T-helper 22 cell (primary cell): ENCODE measurements around the gene SLC8A1.

ENCODE experiments used
- DNase-seq: peaks from one replicate; pipeline ENCODE4 v3.0.0-alpha.2; 2020; ENCODE audit warnings: low read depth

SLC8A1 gene

DNA sequence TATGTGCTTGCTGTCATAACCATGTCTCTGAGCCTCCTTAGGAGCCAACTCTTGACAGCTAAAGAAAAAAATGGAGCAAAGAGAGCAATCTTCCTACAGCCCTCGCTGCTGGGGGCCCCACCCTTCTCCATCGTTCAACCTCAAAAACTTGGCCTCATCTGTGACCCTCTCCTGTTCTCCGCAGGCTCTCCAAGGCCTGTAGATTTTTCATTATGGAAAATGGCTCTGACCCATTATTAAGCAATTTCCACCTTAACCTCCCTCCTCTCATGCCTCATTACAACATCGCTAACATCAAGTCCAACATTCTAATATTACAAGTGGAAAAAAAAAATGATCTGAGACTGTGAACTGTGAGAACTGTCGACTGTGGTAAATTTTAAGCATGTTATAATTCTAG is 98.7 kb downstream of the SLC8A1 start:
- no peak for DNase-seq

DNA sequence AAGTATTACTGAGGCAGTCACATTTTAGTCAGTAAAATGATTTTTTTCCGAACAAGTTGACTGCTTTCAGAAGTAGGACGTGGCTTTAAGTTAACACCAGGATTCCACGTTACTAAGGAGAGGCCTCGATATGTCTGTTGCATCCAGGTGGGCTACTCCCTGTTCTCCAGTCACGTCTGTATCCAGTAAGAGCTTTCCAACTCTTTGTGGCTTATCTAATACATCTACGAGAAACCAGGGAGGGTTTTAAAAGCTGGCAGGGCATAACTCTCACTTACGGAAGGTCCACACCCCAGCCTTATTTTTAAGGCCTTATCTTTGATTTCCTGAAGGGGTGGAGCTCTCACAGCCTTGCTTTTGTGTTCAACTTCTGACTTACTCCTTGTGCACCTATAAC is 99.2 kb downstream of the SLC8A1 start:
- DNase-seq, result no peak

- DNase-seq, result no peak
Measured at GRCh38 chr2:40352041-40352702, 99.7 kb downstream of the SLC8A1 start.

GRCh38 chr2:40348665-40349064 is 103.2 kb downstream of the SLC8A1 start:
- no peak for DNase-seq

- DNase-seq, result no peak
Measured at GRCh38 chr2:40348038-40348437, 103.9 kb downstream of the SLC8A1 start.

DNA sequence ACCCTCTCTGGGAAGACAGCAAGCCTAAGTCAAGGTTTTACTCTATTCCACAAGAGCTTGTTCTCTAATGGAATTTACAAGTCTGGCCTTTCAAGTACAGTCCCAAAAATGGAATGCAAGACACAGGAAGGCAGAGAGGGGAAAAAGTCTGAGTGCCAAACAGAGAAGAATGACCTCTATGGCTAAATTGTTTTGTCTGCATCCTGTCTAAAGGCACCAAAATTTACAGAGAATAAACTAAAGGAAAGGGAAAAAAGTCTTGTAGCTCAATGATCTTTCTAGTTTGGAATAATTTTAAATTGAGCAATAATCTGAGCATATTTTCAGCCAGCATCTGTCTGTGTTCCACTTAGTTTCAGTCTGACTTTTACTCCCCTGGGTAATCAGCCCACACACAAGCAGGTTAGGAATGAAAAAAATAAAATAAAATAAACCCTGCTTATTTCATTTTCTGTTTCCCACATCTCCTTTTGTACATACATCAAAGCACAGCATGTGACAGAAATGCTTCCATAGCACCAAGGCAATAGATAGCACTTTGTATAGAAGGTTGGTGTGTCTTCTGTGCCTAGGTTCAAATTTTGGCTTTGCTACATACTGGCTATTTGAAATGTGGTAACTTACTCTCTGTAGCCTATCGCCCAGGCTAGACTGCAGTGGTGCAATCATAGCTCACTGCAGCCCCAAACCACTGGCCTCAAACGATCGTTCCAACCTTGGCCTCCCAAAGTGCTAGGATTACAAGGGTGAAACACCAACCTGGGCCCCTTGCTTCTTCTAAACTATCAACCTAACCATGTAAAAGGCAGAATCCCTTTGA is 105.1 kb downstream of the SLC8A1 start:
- no peak for DNase-seq

DNA sequence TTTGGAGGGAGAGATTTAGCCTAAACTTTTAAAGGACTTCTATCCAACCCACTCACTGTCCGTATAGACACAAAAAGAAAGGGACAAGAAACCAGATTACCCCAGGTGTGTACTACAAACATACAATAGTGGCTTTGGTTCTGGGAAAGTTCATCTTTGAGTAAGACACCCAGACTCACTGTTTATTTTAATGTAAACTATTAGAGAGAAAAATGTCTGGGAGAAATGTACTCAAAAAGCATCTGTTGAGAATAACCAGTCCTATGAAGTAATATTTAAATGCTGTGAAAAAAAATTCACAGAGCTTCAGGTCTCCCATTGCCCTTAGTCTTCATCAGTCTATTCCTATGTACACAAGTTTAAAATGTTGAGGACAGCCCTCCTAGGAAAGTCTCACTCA is 107.5 kb downstream of the SLC8A1 start:
- DNase-seq, result no peak

- DNase-seq, result no peak
Measured at GRCh38 chr2:40343902-40344301, 108.0 kb downstream of the SLC8A1 start.

GRCh38 chr2:40341198-40341597 is 110.7 kb downstream of the SLC8A1 start:
- DNase-seq, result no peak

- DNase-seq, result no peak
Measured at GRCh38 chr2:40339026-40339425, 112.9 kb downstream of the SLC8A1 start.

DNA sequence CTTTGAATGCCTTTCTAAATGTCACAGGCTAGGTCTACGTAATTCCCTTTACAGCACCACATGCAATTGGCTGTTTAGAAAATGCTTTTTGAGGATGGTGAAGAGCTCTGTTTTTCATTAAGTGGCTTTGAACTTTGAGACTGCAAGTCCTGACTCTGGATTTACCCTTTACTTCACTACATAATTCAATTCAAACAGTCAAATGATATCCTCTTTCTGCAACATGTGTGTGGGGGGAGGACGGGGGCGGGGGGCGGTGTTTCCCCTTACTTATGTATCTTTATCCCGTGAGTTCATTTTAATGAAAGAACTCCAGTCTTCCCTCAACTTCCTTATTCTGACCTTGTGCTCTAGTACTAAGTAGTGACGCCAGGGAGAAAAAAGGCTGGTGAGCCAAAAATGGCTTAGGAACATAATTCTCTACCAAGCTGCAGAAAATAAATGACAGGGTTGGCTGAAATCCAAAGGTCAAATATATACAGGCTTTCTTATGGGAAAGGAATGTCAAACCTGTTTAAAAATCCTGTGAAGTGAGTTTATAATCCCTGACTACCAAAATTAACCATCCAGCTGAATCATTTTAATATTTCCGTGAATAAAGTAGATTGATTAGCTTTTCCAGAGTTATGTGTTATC is 119.6 kb downstream of the SLC8A1 start:
- no peak for DNase-seq

- no peak for DNase-seq
Measured at GRCh38 chr2:40330096-40330495, 121.8 kb downstream of the SLC8A1 start.

- DNase-seq, result no peak
Measured at GRCh38 chr2:40329739-40330030, 122.2 kb downstream of the SLC8A1 start.

- no peak for DNase-seq
Measured at GRCh38 chr2:40325116-40325515, 126.8 kb downstream of the SLC8A1 start.

- no peak for DNase-seq
Measured at GRCh38 chr2:40324656-40325055, 127.2 kb downstream of the SLC8A1 start.

DNA sequence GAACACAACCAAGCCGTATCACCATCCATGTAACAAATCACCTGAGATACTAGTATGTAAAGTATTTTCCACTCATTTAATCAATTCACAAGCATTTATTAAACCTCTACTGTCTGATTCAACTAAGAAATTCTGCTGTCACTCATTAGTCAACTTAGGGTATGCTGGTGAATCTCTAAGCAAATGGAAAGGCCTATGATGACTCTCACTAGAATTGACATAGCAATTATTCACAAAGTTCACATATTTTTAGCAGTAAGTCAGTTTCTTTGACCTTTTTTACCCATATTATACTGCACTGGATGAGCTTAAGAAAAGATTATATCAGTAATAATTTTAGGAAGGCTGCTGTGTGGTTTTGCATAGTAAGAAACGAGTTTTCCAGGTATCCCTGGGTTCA is 130.1 kb downstream of the SLC8A1 start:
- no peak for DNase-seq

GRCh38 chr2:40321016-40321623 is 130.8 kb downstream of the SLC8A1 start:
- DNase-seq, result no peak

DNA sequence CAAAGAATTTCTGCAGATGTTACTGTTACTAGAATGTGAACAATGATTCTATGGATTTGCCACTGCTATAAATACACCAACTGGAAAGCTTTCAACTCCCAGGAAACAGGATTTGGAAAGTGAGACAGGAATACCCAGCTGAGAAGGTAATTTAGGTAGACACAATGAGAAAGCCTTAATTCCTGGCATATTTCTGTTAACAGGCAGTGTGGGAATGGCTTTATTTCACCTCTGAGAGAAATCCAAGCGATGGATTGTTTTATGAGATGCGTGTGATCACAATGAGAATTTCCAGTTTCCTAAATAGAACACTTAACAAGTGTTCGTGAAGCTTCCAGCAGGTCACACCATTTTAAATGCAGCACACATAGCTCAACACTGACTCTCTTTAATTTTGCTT is 133.0 kb downstream of the SLC8A1 start:
- DNase-seq, result no peak

GRCh38 chr2:40317761-40318160 is 134.1 kb downstream of the SLC8A1 start:
- no peak for DNase-seq

DNA sequence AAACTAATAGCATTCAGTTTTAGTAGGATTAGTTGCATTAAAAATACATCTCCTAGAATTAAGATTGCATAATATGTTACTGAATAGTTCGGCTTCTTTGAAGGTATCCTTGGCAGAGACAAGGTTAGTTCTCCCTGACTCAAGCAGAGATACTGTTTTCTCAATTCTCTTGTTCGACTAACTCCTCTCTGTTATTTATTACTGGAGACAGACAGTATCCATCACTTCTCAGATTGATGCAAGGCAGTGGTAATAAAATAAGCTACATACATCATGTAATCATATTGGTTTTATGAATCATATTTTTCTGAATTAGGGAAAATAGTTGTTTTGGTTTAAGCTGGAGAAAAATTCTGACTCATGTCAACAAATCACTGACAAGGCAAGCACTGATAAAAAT is 134.8 kb downstream of the SLC8A1 start:
- no peak for DNase-seq

GRCh38 chr2:40316620-40317019 is 135.3 kb downstream of the SLC8A1 start:
- no peak for DNase-seq

GRCh38 chr2:40315683-40316082 is 136.2 kb downstream of the SLC8A1 start:
- no peak for DNase-seq

DNA sequence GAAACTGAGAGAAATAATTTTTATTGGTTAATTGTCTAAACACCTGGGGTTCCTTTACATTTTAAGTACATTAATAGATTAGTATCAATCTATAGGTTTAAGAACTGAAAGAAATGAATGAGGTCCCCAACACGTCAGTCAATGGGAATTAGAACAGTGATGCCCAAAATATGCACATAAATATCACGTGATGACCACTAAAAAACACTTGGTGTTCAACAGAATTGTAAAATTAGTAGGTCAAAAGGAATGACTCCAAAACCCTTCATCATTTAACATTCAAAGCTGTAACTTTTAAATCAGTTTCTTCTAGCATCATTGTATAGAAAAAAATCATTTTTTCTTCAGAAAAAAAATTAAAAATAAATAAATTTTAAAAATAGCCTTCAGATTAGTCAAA is 140.9 kb downstream of the SLC8A1 start:
- DNase-seq, result no peak
